HG03097 (cell line): ENCODE results near the gene DCDC2B.

Source experiments
- ATAC-seq: cut with Tn5 transposase; IDR thresholded peaks from one replicate; pipeline ENCODE4 v1.9.1; 2021; ENCODE audit not compliant: unreplicated experiment, low FRiP score

DCDC2B gene

GRCh38 chr1:32195972-32196823 is 12.7 kb upstream of the DCDC2B start:
- ATAC-seq, result no peak

- no peak for ATAC-seq
Measured at GRCh38 chr1:32197074-32197473, 11.8 kb upstream of the DCDC2B start.

- ATAC-seq, result no peak
Measured at GRCh38 chr1:32197837-32198236, 11.1 kb upstream of the DCDC2B start.

- no peak for ATAC-seq
Measured at GRCh38 chr1:32198237-32199042, 10.4 kb upstream of the DCDC2B start.

- ATAC-seq, result no peak
Measured at GRCh38 chr1:32199043-32199716, 9.7 kb upstream of the DCDC2B start.

- no peak for ATAC-seq
Measured at GRCh38 chr1:32199717-32200072, 9.2 kb upstream of the DCDC2B start.

GRCh38 chr1:32200226-32201010 is 8.5 kb upstream of the DCDC2B start, which contains the start of gene CCDC28B:
CCDC28B (plus strand) TSS chr1:32200595; CDS start chr1:32201936, 1,341 bp downstream.
- no peak for ATAC-seq

GRCh38 chr1:32201011-32201855 is 7.7 kb upstream of the DCDC2B start:
- ATAC-seq, result peak; percentile 33

- no peak for ATAC-seq
Measured at GRCh38 chr1:32204943-32205361, 3.9 kb upstream of the DCDC2B start.

- ATAC-seq, result no peak
Measured at GRCh38 chr1:32205401-32206370, 3.2 kb upstream of the DCDC2B start, which contains the start of gene IQCC. IQCC (plus strand) TSS chr1:32205671; CDS start chr1:32205682, 11 bp downstream.

- ATAC-seq, result no peak
Measured at GRCh38 chr1:32208469-32208868, 420 bp upstream of the DCDC2B start.

- no peak for ATAC-seq
Measured at GRCh38 chr1:32215629-32216480, 7.0 kb downstream of the DCDC2B start.

- no peak for ATAC-seq
Measured at GRCh38 chr1:32216566-32216965, 7.7 kb downstream of the DCDC2B start.

GRCh38 chr1:32219022-32219421 is 10.1 kb downstream of the DCDC2B start:
- ATAC-seq, result no peak

- no peak for ATAC-seq
Measured at GRCh38 chr1:32220746-32221580, 12.1 kb downstream of the DCDC2B start.

- ATAC-seq, result no peak
Measured at GRCh38 chr1:32221581-32221979, 12.7 kb downstream of the DCDC2B start.
